HUDEP-2 (cell line): ENCODE results near the gene PASK.
A peak's percentile ranks its signal among the peaks of the same experiment; 100 is the strongest.

Source experiments
- DNase-seq, 76 experiments: peaks; one replicate each; lab custom pipeline; 2025; ENCODE audit not compliant: unreplicated experiment in 76 of 76; lab: John Stamatoyannopoulos, UW

PASK gene

DNA sequence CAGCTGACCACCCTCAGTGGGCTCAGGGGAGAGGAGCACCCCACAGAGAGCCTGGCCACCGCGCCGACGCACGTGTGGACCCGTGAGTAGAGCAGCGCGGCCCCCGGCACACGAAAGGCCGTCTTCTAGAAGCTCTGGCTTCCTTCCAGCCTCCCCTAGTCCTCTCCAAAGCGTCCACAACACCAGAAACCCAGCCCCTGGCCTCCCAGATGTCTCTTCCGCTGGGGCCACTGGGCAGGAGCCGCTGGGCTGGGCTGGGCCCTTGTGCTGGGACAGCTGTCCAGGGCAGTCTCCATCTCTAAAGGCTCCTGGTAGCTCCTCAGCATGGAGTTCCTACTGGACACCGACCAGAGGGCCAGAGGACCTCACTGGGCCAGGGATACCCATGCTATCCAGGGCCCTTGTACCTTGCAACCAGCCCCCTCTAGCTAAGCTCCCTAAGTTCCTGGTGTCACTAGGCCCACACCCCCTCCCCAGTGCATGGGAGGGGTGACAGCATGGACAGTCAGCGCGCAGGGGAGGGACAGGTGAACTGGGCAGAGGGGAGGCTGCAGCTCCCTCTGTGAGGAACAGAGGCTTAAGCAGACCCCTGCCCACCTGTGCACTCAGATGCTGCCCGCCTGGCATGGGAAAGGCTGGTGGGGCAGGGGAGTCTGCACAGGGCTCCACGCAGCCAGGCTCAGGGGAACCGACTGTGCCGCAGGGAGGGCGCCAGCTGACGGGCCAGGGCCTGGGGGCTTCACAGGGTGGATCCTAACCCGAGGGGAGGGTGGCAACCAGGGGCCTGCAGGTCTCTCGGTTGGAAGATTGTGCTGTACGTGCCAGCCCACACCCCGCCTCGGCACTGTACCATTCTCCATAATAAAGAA, 80.1 kb downstream of the PASK start:
- no peak for DNase-seq

- no peak for DNase-seq
Observed at GRCh38 chr2:241068136-241068941, 80.9 kb downstream of the PASK start.

DNA sequence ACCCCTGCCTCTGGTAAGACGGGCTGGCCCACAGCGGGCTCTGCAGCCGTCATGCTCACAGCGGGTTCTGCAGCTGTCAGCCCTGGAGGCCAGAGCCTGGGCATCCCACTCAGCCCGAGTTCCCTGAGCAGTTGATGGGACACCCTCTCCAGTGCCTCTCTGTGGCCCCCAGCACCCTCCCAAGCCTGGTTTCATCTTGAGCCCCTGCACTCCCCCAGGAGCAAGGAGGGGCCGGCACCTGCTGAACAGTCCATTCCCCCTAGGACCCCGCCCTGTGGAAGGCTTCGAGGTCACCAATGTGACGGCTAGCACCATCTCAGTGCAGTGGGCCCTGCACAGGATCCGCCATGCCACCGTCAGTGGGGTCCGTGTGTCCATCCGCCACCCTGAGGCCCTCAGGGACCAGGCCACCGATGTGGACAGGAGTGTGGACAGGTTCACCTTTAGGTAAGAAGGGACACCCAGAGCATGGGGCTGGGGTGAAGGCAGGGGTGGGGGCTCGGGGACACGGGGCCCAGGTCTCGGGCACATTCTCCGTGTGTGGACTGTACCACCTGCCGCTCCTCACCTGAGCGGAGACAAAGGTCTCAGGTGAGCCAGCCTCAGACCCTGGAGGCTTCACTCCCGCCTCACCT, 81.7 kb downstream of the PASK start:
- DNase-seq: no peak

DNA sequence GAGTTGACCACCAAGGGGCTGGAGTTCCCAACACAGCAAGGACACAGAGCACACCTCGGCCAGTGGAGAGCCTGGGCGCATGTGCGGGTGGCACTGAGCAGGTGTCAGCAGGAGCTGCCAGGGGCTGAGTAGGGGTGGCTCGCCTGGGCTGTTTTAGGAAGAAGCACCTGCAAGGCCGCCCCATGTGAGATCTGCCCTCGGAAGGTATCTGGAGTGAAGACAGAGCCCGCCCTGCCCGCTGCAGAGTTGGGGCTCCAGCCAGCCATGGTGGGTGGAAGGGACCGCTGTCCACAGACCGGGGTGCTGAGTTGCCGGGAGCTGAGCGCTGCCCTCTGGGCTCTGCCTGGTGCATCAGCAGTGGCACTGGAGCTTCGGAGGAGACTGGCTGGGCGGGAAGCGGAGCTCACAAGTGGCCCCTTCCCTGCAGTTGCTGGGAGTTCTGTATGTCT, 82.4 kb downstream of the PASK start:
- DNase-seq: peak in 1 of 76 experiments; percentile 25

GRCh38 chr2:241066171-241066892, 82.9 kb downstream of the PASK start:
- no peak for DNase-seq

GRCh38 chr2:241065355-241065803, 83.9 kb downstream of the PASK start:
- no peak for DNase-seq

GRCh38 chr2:241064802-241065354, 84.4 kb downstream of the PASK start:
- no peak for DNase-seq

DNA sequence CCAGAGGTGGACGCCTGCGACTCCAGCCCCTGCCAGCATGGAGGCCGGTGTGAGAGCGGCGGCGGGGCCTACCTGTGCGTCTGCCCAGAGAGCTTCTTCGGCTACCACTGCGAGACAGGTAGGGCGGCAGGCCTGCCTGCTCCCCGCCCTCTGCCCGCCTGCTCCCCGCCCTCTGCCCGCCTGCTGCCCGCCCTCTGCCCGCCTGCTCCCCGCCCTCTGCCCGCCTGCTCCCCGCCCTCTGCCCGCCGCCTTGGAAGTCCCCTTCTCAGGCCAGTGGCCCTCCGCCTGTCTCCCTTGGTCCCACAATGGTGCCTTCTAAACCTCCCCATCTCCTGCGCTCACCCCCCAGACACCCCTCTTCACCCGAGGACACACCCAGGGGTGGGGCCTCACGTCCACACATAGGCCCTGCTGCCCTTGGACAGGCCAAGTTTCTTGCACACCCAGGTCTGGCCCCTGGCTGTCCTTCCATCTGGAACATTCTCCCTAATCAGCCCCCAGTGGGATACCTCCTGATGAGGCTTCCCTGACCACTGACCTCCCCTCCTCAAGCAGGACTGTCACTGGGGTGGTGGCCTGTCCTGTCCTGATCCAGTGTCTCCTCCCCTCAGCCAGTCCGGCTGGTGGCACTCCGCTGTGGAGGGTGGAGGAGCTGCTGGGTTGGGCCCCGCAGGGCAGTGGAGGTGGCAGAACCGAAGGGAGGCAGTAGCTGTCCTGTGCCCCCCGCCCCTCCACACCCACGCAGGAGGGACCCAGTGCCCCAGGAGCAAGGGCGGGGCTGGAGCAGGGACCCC, 85.1 kb downstream of the PASK start:
- peak in 2 of 76 experiments; percentile 4 to 19 for DNase-seq

- no peak for DNase-seq
Observed at GRCh38 chr2:241063587-241063986, 85.7 kb downstream of the PASK start.

GRCh38 chr2:241063093-241063551, 86.2 kb downstream of the PASK start:
- no peak for DNase-seq

GRCh38 chr2:241062389-241063092, 86.7 kb downstream of the PASK start:
- no peak for DNase-seq

GRCh38 chr2:241061275-241061674, 88.0 kb downstream of the PASK start:
- DNase-seq: no peak
